GM12878 (cell line): Measurements from ENCODE around the gene SLC39A11.

Experiments used
- CEBPB ChIP-seq, 2 experiments: fragments of 150-350 bp in 1 of 2; IDR thresholded peaks; 2 replicates each; pipeline ENCODE4 v1.6.1; 2012 to 2014; ENCODE audit warnings: low read depth in 2 of 2, low read length in 2 of 2, borderline replicate concordance in 1 of 2, inconsistent platforms in 1 of 2
- CHD1 ChIP-seq: IDR thresholded peaks from 2 replicates; pipeline ENCODE4 v1.6.1; 2012; ENCODE audit warnings: low read depth, low read length, improper control_type of control experiment
- EZH2 ChIP-seq: IDR thresholded peaks from 2 replicates; pipeline ENCODE4 v1.6.1; 2012; ENCODE audit warnings: low read depth, mild to moderate bottlenecking, control low read depth, inconsistent platforms, low read length, borderline replicate concordance; ENCODE audit not compliant: control insufficient read depth
- FOXK2 ChIP-seq: fragments of 450-650 bp; IDR thresholded peaks from 2 replicates; pipeline ENCODE4 v1.6.1; 2017; ENCODE audit warnings: mild to moderate bottlenecking, moderate library complexity
- POLR2A ChIP-seq: IDR thresholded peaks from 2 replicates; pipeline ENCODE4 v1.6.1; 2011; ENCODE audit warnings: low read depth, mild to moderate bottlenecking, low read length
- RB1 ChIP-seq: fragments of 450-650 bp; formaldehyde crosslinking; IDR thresholded peaks from 2 replicates; pipeline ENCODE4 v1.6.1; 2017; ENCODE audit warnings: mild to moderate bottlenecking, borderline replicate concordance
- TF ChIP-seq, protein P1 (sequence below), 3 experiments: IDR thresholded peaks in 2 of 3; conservative IDR thresholded peaks in 1 of 3; 2 replicates each; pipeline ENCODE4 v1.5.1; 2011; ENCODE audit warnings: low read depth in 3 of 3, low read length in 3 of 3, mild to moderate bottlenecking in 3 of 3, control low read depth in 2 of 3, moderate library complexity in 2 of 3, inconsistent platforms in 1 of 3, mixed read lengths in 1 of 3; ENCODE audit not compliant: control insufficient read depth in 2 of 3, insufficient read depth in 1 of 3; ENCODE audit errors: extremely low read depth in 1 of 3
- TF ChIP-seq, protein P2 (sequence below): fragments of 450-650 bp; IDR thresholded peaks from 2 replicates; pipeline ENCODE4 v1.6.1; 2016; ENCODE audit warnings: mild to moderate bottlenecking
- TF ChIP-seq, protein P3 (sequence below): IDR thresholded peaks from 2 replicates; pipeline ENCODE4 v1.6.1; 2012; ENCODE audit warnings: low read length, inconsistent platforms

DNA sequence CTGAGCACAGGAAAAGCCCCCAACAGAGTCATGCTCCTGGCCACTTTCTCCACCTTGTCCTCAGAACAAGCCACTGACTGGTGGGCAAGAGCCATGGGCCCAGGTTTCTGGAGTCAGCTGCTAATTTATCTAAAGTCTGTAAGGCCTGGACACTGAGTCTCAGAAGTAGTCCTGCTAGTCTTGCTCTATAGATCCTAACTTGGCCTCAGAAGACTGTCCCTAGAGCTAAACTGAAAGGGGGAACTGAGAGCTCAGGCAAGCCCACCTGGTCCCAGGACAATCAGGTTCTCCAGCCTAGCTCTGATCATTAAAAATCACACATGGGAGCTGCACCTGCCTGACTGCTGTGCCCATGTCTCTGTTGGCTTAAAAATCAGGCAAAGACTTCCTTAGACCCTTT lies 485.8 kb downstream of the SLC39A11 start:
- TF ChIP-seq, protein P1, sequence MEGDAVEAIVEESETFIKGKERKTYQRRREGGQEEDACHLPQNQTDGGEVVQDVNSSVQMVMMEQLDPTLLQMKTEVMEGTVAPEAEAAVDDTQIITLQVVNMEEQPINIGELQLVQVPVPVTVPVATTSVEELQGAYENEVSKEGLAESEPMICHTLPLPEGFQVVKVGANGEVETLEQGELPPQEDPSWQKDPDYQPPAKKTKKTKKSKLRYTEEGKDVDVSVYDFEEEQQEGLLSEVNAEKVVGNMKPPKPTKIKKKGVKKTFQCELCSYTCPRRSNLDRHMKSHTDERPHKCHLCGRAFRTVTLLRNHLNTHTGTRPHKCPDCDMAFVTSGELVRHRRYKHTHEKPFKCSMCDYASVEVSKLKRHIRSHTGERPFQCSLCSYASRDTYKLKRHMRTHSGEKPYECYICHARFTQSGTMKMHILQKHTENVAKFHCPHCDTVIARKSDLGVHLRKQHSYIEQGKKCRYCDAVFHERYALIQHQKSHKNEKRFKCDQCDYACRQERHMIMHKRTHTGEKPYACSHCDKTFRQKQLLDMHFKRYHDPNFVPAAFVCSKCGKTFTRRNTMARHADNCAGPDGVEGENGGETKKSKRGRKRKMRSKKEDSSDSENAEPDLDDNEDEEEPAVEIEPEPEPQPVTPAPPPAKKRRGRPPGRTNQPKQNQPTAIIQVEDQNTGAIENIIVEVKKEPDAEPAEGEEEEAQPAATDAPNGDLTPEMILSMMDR (IDR thresholded peaks at IDR 0.05 in 2 of 3, conservative IDR thresholded peaks at IDR 0.05 in 1 of 3; ENCODE audit: control insufficient read depth in 2 of 3, extremely low read depth in 1 of 3, insufficient read depth in 1 of 3, low read depth in 3 of 3, low read length in 3 of 3) = no peak
- no peak for TF ChIP-seq CEBPB (IDR thresholded peaks at IDR 0.05; ENCODE audit: borderline replicate concordance in 1 of 2, low read depth in 2 of 2, low read length in 2 of 2)
- TF ChIP-seq, protein P2, sequence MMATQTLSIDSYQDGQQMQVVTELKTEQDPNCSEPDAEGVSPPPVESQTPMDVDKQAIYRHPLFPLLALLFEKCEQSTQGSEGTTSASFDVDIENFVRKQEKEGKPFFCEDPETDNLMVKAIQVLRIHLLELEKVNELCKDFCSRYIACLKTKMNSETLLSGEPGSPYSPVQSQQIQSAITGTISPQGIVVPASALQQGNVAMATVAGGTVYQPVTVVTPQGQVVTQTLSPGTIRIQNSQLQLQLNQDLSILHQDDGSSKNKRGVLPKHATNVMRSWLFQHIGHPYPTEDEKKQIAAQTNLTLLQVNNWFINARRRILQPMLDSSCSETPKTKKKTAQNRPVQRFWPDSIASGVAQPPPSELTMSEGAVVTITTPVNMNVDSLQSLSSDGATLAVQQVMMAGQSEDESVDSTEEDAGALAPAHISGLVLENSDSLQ = no peak
- no peak for TF ChIP-seq CHD1
- TF ChIP-seq, protein P3, sequence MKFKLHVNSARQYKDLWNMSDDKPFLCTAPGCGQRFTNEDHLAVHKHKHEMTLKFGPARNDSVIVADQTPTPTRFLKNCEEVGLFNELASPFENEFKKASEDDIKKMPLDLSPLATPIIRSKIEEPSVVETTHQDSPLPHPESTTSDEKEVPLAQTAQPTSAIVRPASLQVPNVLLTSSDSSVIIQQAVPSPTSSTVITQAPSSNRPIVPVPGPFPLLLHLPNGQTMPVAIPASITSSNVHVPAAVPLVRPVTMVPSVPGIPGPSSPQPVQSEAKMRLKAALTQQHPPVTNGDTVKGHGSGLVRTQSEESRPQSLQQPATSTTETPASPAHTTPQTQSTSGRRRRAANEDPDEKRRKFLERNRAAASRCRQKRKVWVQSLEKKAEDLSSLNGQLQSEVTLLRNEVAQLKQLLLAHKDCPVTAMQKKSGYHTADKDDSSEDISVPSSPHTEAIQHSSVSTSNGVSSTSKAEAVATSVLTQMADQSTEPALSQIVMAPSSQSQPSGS = no peak
- TF ChIP-seq EZH2 = no peak
- no peak for TF ChIP-seq FOXK2
- no peak for TF ChIP-seq POLR2A
- no peak for TF ChIP-seq RB1
